B cell (primary cell): ENCODE measurements around the gene ZNF211. TPM values are rescaled to one million over a fixed set of nuclear protein-coding genes. Genes with fewer than 3 reads are reported as not detected.

Experiments
- ATAC-seq: fragments of 200-7000 bp; cut with Tn5 transposase; one replicate; pipeline ENCODE4 v1.10.0; 2021; ENCODE audit warnings: low read depth, mild to moderate bottlenecking, moderate number of reproducible peaks, moderate library complexity
- CTCF ChIA-PET: fragments of 350-600 bp; sonication (Branson Sonifier 250); formaldehyde crosslinking; loops from one replicate; lab custom pipeline; 2021; ENCODE audit warnings: antibody characterized with exemption, inconsistent platforms; lab: Charles Lee
- POLR2A ChIA-PET: fragments of 350-600 bp; sonication (Branson Sonifier 250); formaldehyde crosslinking; loops from one replicate; lab custom pipeline; 2021; ENCODE audit warnings: antibody characterized with exemption; lab: Charles Lee
- DNase-seq: peaks from one replicate; pipeline ENCODE4 v3.0.0; 2013
- H2AFZ ChIP-seq: 2 replicates; pipeline ENCODE4 v1.6.1; 2012; ENCODE audit warnings: mild to moderate bottlenecking, low read depth, low read length; ENCODE audit not compliant: insufficient read depth, poor library complexity, severe bottlenecking
- H3K27ac ChIP-seq, 2 donors: 1 replicate in 1 of 2; 2 replicates in 1 of 2; pipeline ENCODE4 v1.5.1; 2012 to 2013; ENCODE audit warnings: low read length in 2 of 2, mild to moderate bottlenecking in 2 of 2, moderate library complexity in 1 of 2
- H3K27me3 ChIP-seq, 4 experiments: fragments of 200-600 bp in 1 of 4; sonication (generic) in 1 of 4; replicated peaks in 1 of 4; 1 replicate in 2 of 4; 2 replicates in 2 of 4; pipeline versions ENCODE4 v1.6.1 to v1.7.0; 2013 to 2016; ENCODE audit warnings: low read length in 3 of 4, mild to moderate bottlenecking in 2 of 4, mixed read lengths in 1 of 4, moderate library complexity in 1 of 4; ENCODE audit not compliant: insufficient read depth in 4 of 4, control insufficient read depth in 3 of 4; ENCODE audit errors: control extremely low read depth in 1 of 4
- H3K36me3 ChIP-seq, 2 experiments: replicated peaks in 1 of 2; 1 replicate in 1 of 2; 2 replicates in 1 of 2; pipeline versions ENCODE4 v1.6.1 to v1.7.1; 2013; ENCODE audit warnings: low read length in 1 of 2; ENCODE audit not compliant: insufficient read depth in 2 of 2, control insufficient read depth in 1 of 2; ENCODE audit errors: control extremely low read depth in 1 of 2, extremely low read depth in 1 of 2
- H3K4me1 ChIP-seq, 2 donors: fragments of 200-600 bp in 1 of 2; sonication (generic) in 1 of 2; 1 replicate in 1 of 2; 2 replicates in 1 of 2; pipeline versions ENCODE4 v1.5.1 to v1.6.1; 2013 to 2017; ENCODE audit warnings: low read length in 2 of 2; ENCODE audit not compliant: control insufficient read depth in 2 of 2, insufficient read depth in 2 of 2
- H3K4me2 ChIP-seq: replicated peaks from 2 replicates; pipeline ENCODE3; 2012; ENCODE audit warnings: mild to moderate bottlenecking, low read depth, low read length; ENCODE audit not compliant: poor library complexity, severe bottlenecking
- H3K4me3 ChIP-seq, 5 experiments: fragments of 200-600 bp in 1 of 5; sonication (generic) in 1 of 5; 1 replicate in 3 of 5; 2 replicates in 2 of 5; pipeline versions ENCODE4 v1.5.1 to v1.7.0; 2011 to 2016; ENCODE audit warnings: low read length in 4 of 5, mild to moderate bottlenecking in 4 of 5, low read depth in 2 of 5, control low read depth in 1 of 5, moderate library complexity in 1 of 5; ENCODE audit not compliant: insufficient read depth in 1 of 5; ENCODE audit errors: control extremely low read depth in 1 of 5, extremely low read depth in 1 of 5
- H3K79me2 ChIP-seq: fragments of 200-600 bp; sonication (generic); one replicate; pipeline ENCODE4 v1.6.0; 2016; ENCODE audit warnings: low read length; ENCODE audit not compliant: control insufficient read depth, insufficient read depth
- H3K9ac ChIP-seq: fragments of 200-600 bp; sonication (generic); 2 replicates; pipeline ENCODE4 v1.6.1; 2017; ENCODE audit warnings: mild to moderate bottlenecking, low read length, moderate library complexity
- H3K9me3 ChIP-seq, 3 donors: one replicate each; pipeline versions ENCODE4 v1.6.1 to v1.7.1; 2013; ENCODE audit warnings: low read length in 2 of 3; ENCODE audit not compliant: control insufficient read depth in 2 of 3, insufficient read depth in 1 of 3; ENCODE audit errors: control extremely low read depth in 1 of 3
- H4K20me1 ChIP-seq: 2 replicates; pipeline ENCODE4 v1.6.0; 2012; ENCODE audit warnings: mild to moderate bottlenecking, low read length; ENCODE audit not compliant: insufficient read depth, control insufficient read depth, poor library complexity, severe bottlenecking
- H3K27ac Mint-ChIP-seq: one replicate; pipeline ENCODE4 v1.8.0; 2021; ENCODE audit warnings: mixed read lengths
- H3K27me3 Mint-ChIP-seq: one replicate; pipeline ENCODE4 v1.8.0; 2021; ENCODE audit warnings: mixed read lengths
- H3K4me1 Mint-ChIP-seq: one replicate; pipeline ENCODE4 v1.8.0; 2021; ENCODE audit warnings: mixed read lengths
- H3K4me3 Mint-ChIP-seq: one replicate; pipeline ENCODE4 v1.8.0; 2021; ENCODE audit warnings: mixed read lengths
- H3K9me3 Mint-ChIP-seq: one replicate; pipeline ENCODE4 v1.8.0; 2022; ENCODE audit warnings: mixed read lengths; ENCODE audit not compliant: insufficient read depth
- EZH2 ChIP-seq: IDR thresholded peaks from 2 replicates; pipeline ENCODE4 v1.6.1; 2012; ENCODE audit warnings: borderline replicate concordance, low read depth, mild to moderate bottlenecking, moderate library complexity, low read length; ENCODE audit not compliant: insufficient read depth, poor library complexity, severe bottlenecking
- whole genome bisulfite sequencing: methylation state at CpG from one replicate; pipeline ENCODE4 v1.1.5; 2013; ENCODE audit warnings: missing lambda C conversion rate; ENCODE audit not compliant: insufficient coverage; 5-methylcytosine and 5-hydroxymethylcytosine counted together
- intact Hi-C: fragments of 100-400 bp; cut with micrococcal nuclease; formaldehyde crosslinking; loops from one replicate; pipeline ENCODE4 v1.10.0; 2022
- polyA plus RNA-seq: library from polyadenylated mRNA; depleted of rRNA; stranded (reverse); fragments of >200 nt; gene quantifications from 2 replicates; pipeline ENCODE4 v1.2.3, GENCODE V29; 2012
- total RNA-seq, 2 donors: library from RNA; stranded (reverse); fragments of 120-200 nt in 1 of 2; gene quantifications; 1 replicate in 1 of 2; 2 replicates in 1 of 2; pipeline versions ENCODE4 v1.2.3 to v1.2.4, GENCODE V29; 2013 to 2022
- TF ChIP-seq, protein P1 (sequence below): fragments of 200-600 bp; IDR thresholded peaks from one replicate; pipeline ENCODE4 v1.8.0; 2022; ENCODE audit warnings: antibody characterized with exemption, mild to moderate bottlenecking

Gene ZNF211
- total and polyA plus RNA-seq, 2 donors (not counting 1 experiment from before 2014, with no cell fraction given) = 24.4 to 53.5 TPM

DNA sequence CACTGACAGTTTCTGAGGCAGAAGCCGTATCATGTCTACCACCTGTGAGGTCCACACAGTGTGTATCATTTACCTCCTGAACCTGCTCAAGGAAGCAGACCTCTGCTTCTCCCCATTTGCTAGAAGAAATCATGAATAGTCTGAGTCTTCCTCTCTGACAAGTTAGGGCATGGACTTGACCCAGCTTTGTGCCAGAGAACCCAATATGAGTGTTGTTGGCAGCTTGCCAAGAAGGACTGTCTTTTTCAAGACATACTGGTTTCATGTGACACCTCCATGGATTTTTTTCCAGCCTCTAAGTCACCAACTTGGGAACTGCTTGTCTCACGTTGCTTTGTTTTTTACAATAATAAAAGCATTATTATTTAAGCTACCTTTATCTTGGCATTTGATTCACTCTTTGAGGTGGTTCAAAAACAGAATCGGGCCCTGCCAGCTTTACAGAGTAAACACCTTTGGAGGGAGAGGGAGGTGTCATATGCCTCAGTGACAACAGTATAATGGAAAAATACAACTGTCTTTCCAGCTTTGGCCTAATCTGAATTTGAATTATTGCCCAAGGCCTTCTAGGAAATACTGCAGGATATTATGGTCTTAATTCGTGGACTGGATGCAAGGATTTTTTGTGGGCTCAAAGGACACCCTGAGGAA lies 9.6 kb downstream of the ZNF211 start:
- no peak overlapping the region for H3K27ac ChIP-seq
- Mint-ChIP-seq H3K4me1 (no peaks in the 10 kb centered on the region), H3K27ac (no peak overlapping the region), H3K9me3 (peaks cover 25% of the 10 kb centered on the region), H3K27me3 (no peaks in the 10 kb centered on the region), H3K4me3 (no peak overlapping the region)
- no peaks in the 10 kb centered on the region for H3K4me1 ChIP-seq
- CTCF ChIA-PET = no interaction called here
- intact Hi-C loops = no loop called here
- no peak overlapping the region for H2AFZ ChIP-seq
- WGBS = 85% methylated on average over 2 of the region's 4 CpGs
- no peaks in the 10 kb centered on the region for H4K20me1 ChIP-seq
- H3K4me3 ChIP-seq = no peak overlapping the region
- TF ChIP-seq EZH2 = no peak
- TF ChIP-seq, protein P1, sequence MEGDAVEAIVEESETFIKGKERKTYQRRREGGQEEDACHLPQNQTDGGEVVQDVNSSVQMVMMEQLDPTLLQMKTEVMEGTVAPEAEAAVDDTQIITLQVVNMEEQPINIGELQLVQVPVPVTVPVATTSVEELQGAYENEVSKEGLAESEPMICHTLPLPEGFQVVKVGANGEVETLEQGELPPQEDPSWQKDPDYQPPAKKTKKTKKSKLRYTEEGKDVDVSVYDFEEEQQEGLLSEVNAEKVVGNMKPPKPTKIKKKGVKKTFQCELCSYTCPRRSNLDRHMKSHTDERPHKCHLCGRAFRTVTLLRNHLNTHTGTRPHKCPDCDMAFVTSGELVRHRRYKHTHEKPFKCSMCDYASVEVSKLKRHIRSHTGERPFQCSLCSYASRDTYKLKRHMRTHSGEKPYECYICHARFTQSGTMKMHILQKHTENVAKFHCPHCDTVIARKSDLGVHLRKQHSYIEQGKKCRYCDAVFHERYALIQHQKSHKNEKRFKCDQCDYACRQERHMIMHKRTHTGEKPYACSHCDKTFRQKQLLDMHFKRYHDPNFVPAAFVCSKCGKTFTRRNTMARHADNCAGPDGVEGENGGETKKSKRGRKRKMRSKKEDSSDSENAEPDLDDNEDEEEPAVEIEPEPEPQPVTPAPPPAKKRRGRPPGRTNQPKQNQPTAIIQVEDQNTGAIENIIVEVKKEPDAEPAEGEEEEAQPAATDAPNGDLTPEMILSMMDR = no peak
- no peaks in the 10 kb centered on the region for H3K79me2 ChIP-seq
- H3K9me3 ChIP-seq = peaks cover 17 to 47% (median 33%) of the 10 kb centered on the region in 3 donors
- ATAC-seq = no peak
- no peak for DNase-seq
- peaks cover 31 to 52% of the 10 kb centered on the region in 2 experiments for H3K36me3 ChIP-seq
- POLR2A ChIA-PET = no interaction called here
- no peak overlapping the region for H3K4me2 ChIP-seq
- H3K9ac ChIP-seq = no peak overlapping the region
- H3K27me3 ChIP-seq = no peaks in the 10 kb centered on the region

DNA sequence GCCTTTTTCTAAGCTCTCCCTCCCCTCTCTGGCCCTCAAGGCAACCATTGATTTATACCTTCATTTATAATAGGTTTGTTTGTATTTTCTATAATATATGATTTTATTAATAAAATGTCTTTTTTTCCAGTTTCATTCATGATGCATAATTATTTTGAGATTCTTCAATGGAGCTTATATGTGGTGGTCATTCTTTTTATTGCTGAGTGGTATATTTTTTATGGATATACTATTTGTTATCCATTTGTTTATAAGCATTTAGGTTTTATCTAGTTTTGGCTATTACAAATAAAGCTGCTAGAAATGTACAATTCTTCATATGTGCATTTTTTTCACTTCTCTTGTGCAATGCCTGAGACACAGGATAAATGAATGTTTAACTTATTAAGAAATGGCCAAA lies 10.8 kb downstream of the ZNF211 start:
- intact Hi-C loops = no loop called here
- ChIA-PET POLR2A (no interaction called here), CTCF (no interaction called here)
- Histone ChIP-seq H3K36me3 (peaks cover 30 to 44% of the 10 kb centered on the region in 2 experiments), H3K9ac (no peak overlapping the region), H2AFZ (no peak overlapping the region), H3K4me1 (no peaks in the 10 kb centered on the region), H3K4me2 (no peak overlapping the region), H3K27me3 (no peaks in the 10 kb centered on the region), H3K27ac (no peak overlapping the region), H4K20me1 (no peaks in the 10 kb centered on the region), H3K9me3 (peaks cover 15 to 41% (median 28%) of the 10 kb centered on the region in 3 donors), H3K79me2 (no peaks in the 10 kb centered on the region), H3K4me3 (no peak overlapping the region)
- no peak overlapping the region for H3K27ac Mint-ChIP-seq
- no peak for DNase-seq
- H3K4me1 Mint-ChIP-seq = no peaks in the 10 kb centered on the region
- no peaks in the 10 kb centered on the region for H3K27me3 Mint-ChIP-seq
- H3K9me3 Mint-ChIP-seq = peaks cover 18% of the 10 kb centered on the region
- TF ChIP-seq, protein P1 = no peak
- no peak for TF ChIP-seq EZH2
- ATAC-seq = no peak
- no peak overlapping the region for H3K4me3 Mint-ChIP-seq
